HepG2 (cell line): ENCODE data around the gene MYO1G. TPM values are rescaled to one million over a fixed set of nuclear protein-coding genes. Genes with fewer than 3 reads are reported as not detected.
A peak's percentile ranks its signal among the peaks of the same experiment; 100 is the strongest.

ENCODE experiments used
- ATAC-seq: fragments of 200-7000 bp; cut with Tn5 transposase; 3 replicates; pipeline ENCODE4 v1.9.1; 2020; ENCODE audit warnings: mild to moderate bottlenecking, moderate library complexity
- BruUV-seq: library from RNA; stranded (reverse); fragments of 400-500 nt; replicated peaks from 2 replicates; lab custom pipeline; 2021; lab: Mats Ljungman, UMichigan
- CTCF ChIA-PET: fragments of 300-600 bp; formaldehyde crosslinking; extraction: SDS; loops from one replicate; lab custom pipeline; 2021; ENCODE audit warnings: low total read pairs, inconsistent platforms, low intra/inter-chr PET ratio; lab: Yijun Ruan, JAX
- POLR2A ChIA-PET: fragments of 350-600 bp; sonication (Branson Sonifier 250); formaldehyde crosslinking; loops from one replicate; lab custom pipeline; 2020; ENCODE audit warnings: antibody characterized with exemption, inconsistent platforms; lab: Yijun Ruan, JAX
- DNase-seq: peaks from one replicate; pipeline ENCODE4 v3.0.0-alpha.2; 2015; ENCODE audit warnings: low spot score
- FAIRE-seq: peaks from 3 replicates; lab custom pipeline; 2011; peaks lifted over from hg19 to GRCh38; lab: Jason Lieb, UNC
- H2AFZ ChIP-seq: one replicate; pipeline ENCODE4 v1.6.1; 2011; ENCODE audit warnings: low read length, inconsistent platforms
- H3K27ac ChIP-seq: fragments of 300-600 bp; 3 replicates; pipeline ENCODE4 v1.8.0; 2011; ENCODE audit warnings: mixed run types, mild to moderate bottlenecking, mixed read lengths, low read length, inconsistent platforms; ENCODE audit not compliant: insufficient read depth; ENCODE audit errors: extremely low read length
- H3K27me3 ChIP-seq, 2 experiments: fragments of 200-600 bp in 1 of 2; 2 replicates in 1 of 2; 3 replicates in 1 of 2; pipeline versions ENCODE4 v1.6.0 to v1.8.0; 2011; ENCODE audit warnings: low read length in 2 of 2, mild to moderate bottlenecking in 2 of 2, moderate library complexity in 2 of 2, inconsistent platforms in 1 of 2; ENCODE audit not compliant: insufficient read depth in 2 of 2, control insufficient read depth in 1 of 2
- H3K36me3 ChIP-seq, 2 experiments: fragments of 200-600 bp in 1 of 2; replicated peaks in 1 of 2; 2 replicates in 1 of 2; 3 replicates in 1 of 2; pipeline versions ENCODE4 v1.5.1 to v1.8.0; 2011; ENCODE audit warnings: low read length in 2 of 2, inconsistent platforms in 1 of 2; ENCODE audit not compliant: insufficient read depth in 2 of 2, control insufficient read depth in 1 of 2
- H3K4me1 ChIP-seq: 2 replicates; pipeline ENCODE4 v1.5.1; 2012; ENCODE audit warnings: low read length, inconsistent platforms; ENCODE audit not compliant: insufficient read depth
- H3K4me2 ChIP-seq: 2 replicates; pipeline ENCODE4 v1.6.0; 2011; ENCODE audit warnings: low read depth, low read length, inconsistent platforms
- H3K4me3 ChIP-seq, 3 experiments: fragments of 200-600 bp in 1 of 3; sonication (generic), shearing (Covaris generic) in 1 of 3; replicated peaks in 1 of 3; 2 replicates each; pipeline ENCODE4 v1.5.1; 2011 to 2016; ENCODE audit warnings: low read length in 3 of 3, inconsistent platforms in 2 of 3, low read depth in 2 of 3, mild to moderate bottlenecking in 2 of 3, control low read depth in 1 of 3, mixed read lengths in 1 of 3; ENCODE audit not compliant: insufficient read depth in 1 of 3
- H3K79me2 ChIP-seq: one replicate; pipeline ENCODE4 v1.6.1; 2011; ENCODE audit warnings: low read length, inconsistent platforms; ENCODE audit not compliant: insufficient read depth
- H3K9ac ChIP-seq: 2 replicates; pipeline ENCODE4 v1.6.0; 2011; ENCODE audit warnings: mild to moderate bottlenecking, low read depth, low read length, inconsistent platforms; ENCODE audit not compliant: insufficient read depth
- H3K9me3 ChIP-seq: 2 replicates; pipeline ENCODE4 v1.5.1; 2012; ENCODE audit warnings: mild to moderate bottlenecking, low read length
- H4K20me1 ChIP-seq: 2 replicates; pipeline ENCODE4 v1.6.0; 2011; ENCODE audit warnings: inconsistent platforms, mild to moderate bottlenecking, low read length, moderate library complexity; ENCODE audit not compliant: insufficient read depth
- AHR ChIP-seq: IDR thresholded peaks from 2 replicates; pipeline ENCODE4 v1.6.1; 2018; ENCODE audit warnings: missing genetic modification reagents, missing compliant biosample characterization
- ASH2L ChIP-seq: fragments of 300-600, 200-600 bp; sonication (generic); IDR thresholded peaks from 2 replicates; pipeline ENCODE4 v1.7.0; 2017; ENCODE audit warnings: low read depth, mild to moderate bottlenecking, moderate library complexity, mixed read lengths, low read length; ENCODE audit not compliant: insufficient read length
- MYNN ChIP-seq: sonication (generic); formaldehyde crosslinking; IDR thresholded peaks from 2 replicates; pipeline ENCODE4 v1.4.0; 2020; ENCODE audit warnings: mild to moderate bottlenecking, low read depth, missing genetic modification reagents
- ZNF543 ChIP-seq: sonication (generic); formaldehyde crosslinking; IDR thresholded peaks from 2 replicates; pipeline ENCODE4 v1.4.0; 2020; ENCODE audit warnings: mild to moderate bottlenecking, missing genetic modification reagents
- WGBS: methylation state at CpG from one replicate; pipeline ENCODE4 v1.1.6; 2017; ENCODE audit warnings: low lambda C conversion rate; 5-methylcytosine and 5-hydroxymethylcytosine counted together
- in situ Hi-C: cut with HindIII; loops from 2 replicates; pipeline ENCODE4 v1.10.0; 2017; ENCODE audit warnings: low pct_unique_long_range_greater_than_20kb; ENCODE audit not compliant: extremely low pct_ligation_motif_present
- intact Hi-C: fragments of 100-400 bp; cut with micrococcal nuclease; formaldehyde crosslinking; loops from one replicate; pipeline ENCODE4 v1.10.0; 2022; ENCODE audit not compliant: unreplicated experiment
- polyA plus RNA-seq, 8 experiments: library from polyadenylated mRNA; depleted of rRNA in 3 of 8; stranded (reverse) in 7 of 8; unstranded in 1 of 8; fragments of >200 nt; fragmentation: Illumina TruSeq in 4 of 8; extraction: Trizol in 4 of 8; gene quantifications; 2 replicates each; pipeline versions ENCODE4 v1.2.1 to v1.2.3, GENCODE V29; 2011 to 2016; ENCODE audit warnings: low read depth in 4 of 8, missing spikeins in 1 of 8, mixed read lengths in 1 of 8; ENCODE audit not compliant: insufficient read depth in 1 of 8
- total RNA-seq, 5 experiments: library from RNA; depleted of rRNA; stranded (reverse); fragments of >200 nt; fragmentation: Illumina TruSeq; extraction: Trizol; gene quantifications; 2 replicates each; pipeline ENCODE4 v1.2.3, GENCODE V29; 2016; ENCODE audit warnings: low read depth in 1 of 5
- TF ChIP-seq, protein P1 (sequence below): fragments of 450-650 bp; IDR thresholded peaks from 2 replicates; pipeline ENCODE4 v1.6.1; 2016

MYO1G gene
- total and polyA plus RNA-seq, 2 of the 13 experiments (the other 11 are each of a cell fraction or from before 2014, with no cell fraction given): 0.29 to 1.1 TPM

DNA sequence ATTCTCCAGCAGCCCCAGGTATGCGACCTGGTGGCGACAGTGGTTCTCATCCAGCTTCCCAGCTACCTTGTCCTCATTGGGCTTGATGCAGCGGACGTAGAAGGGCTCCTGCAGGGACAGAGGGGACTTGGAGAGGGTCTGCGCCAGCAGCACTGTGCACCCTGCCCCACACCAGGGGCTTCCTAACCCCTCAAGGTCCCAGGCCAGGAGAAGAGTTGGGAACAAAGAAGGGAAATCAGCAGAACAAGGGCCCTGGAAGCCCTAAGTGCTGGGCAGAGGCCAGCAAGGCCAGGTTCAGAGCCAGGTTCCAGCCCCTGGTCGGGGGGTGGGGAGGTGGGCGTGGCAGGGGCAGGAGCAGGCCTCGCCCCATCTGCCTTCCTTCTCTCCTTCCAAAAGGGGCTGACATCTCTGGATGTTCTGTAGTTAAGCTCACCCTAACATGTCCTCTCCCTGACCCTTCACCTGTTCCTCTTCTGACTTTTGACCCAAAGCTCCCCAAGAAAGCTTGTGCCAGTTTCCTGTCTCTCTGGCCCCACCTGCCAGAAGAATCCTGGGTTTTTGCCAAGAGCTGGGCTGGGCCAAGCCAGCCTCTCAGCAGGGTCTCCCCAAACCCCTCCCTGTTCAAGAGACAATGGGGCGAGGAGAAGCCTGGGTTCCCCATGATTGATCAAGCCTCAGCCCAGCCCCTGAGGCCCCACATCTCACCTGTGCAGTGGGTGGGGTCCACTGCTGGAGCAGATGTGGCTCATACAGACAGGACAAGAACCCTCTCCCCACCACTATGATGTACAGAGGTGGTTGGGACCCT is 11.9 kb downstream of the MYO1G start:
- Histone ChIP-seq H3K4me2 (peak overlapping the region; percentile 72; the same call in 1 of the 2 replicates), H3K36me3 (no peaks in the 10 kb centered on the region)
- 18% methylated on average over 6 of the region's 9 CpGs for WGBS
- DNase-seq: no peak
- TF ChIP-seq ASH2L (peak; percentile 21), AHR (CRISPR knock-in tag) (0 out of 2 replicates have a peak, but pooled peaks have one; percentile 10), MYNN (CRISPR knock-in tag) (no peak)
- TF ChIP-seq, all 625 proteins: peak for 2
- intact Hi-C loops (loop anchor here (1.0 kb wide), 2 partner anchors 30 to 169 kb away; no protein-coding TSS in a partner anchor), in situ Hi-C loops (loop anchor here (5.0 to 25.0 kb wide), 2 partner anchors 170 to 295 kb away; no protein-coding TSS in a partner anchor)
- Histone ChIP-seq H4K20me1 (no peaks in the 10 kb centered on the region), H2AFZ (no peak overlapping the region), H3K27me3 (0 out of 5 replicates have a peak, but pooled peaks cover 0 to 8% of the 10 kb centered on the region in 2 experiments), H3K4me3 (no peak overlapping the region), H3K4me1 (peaks cover 51% of the 10 kb centered on the region), H3K79me2 (no peaks in the 10 kb centered on the region), H3K9me3 (no peaks in the 10 kb centered on the region), H3K27ac (no peak overlapping the region), H3K9ac (no peak overlapping the region)
- no TSS peak for BruUV-seq
- ChIA-PET CTCF (interaction anchor here (5.0 kb wide), 1 partner anchor 168 kb away, joined by 35 read pairs; no protein-coding TSS in a partner anchor), POLR2A (no interaction called here)
- FAIRE-seq (no peak), ATAC-seq (no peak)

DNA sequence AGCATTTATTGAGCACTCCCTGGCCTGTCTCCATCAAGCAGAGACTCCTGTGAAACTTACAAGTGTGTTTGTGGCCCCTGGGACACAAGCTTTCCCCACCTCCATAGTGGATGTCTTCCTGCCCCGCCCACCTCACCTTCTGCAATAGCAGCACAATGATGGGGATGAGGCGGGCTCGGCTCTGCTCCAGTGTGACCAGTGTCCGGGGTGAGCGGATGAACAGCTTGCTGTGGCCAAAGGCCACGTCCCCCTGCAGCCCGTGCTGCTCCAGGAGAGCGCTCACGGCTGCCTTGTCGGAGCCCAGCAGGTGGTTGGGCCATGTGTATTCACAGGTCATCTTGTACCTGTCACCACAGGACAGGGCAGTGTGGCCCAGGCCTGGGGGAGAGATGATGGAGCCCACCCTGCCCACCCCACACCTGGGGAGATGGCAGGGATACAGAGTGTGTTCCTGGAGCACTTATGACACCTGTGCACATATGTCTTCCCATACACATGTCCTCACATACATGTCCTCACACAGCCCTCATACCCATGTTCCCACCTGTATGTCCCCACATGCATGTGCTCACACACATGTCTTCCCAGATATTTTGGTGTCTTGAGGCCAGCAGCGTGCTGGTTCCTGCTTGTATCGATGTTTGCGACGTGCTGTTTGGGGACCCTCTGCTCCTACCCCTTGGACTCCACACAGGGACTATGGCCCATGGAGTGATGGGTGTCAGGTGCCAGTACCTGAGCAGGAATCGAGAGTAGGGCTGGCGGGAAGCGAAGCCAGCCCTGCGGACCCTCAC is 12.7 kb downstream of the MYO1G start:
- Histone ChIP-seq H3K4me1 (peaks cover 43% of the 10 kb centered on the region), H4K20me1 (no peaks in the 10 kb centered on the region), H3K9me3 (no peaks in the 10 kb centered on the region), H3K79me2 (no peaks in the 10 kb centered on the region), H3K4me2 (no peak overlapping the region), H2AFZ (no peak overlapping the region), H3K4me3 (no peak overlapping the region), H3K27me3 (0 out of 5 replicates have a peak, but pooled peaks cover 0 to 11% of the 10 kb centered on the region in 2 experiments), H3K36me3 (no peaks in the 10 kb centered on the region), H3K9ac (no peak overlapping the region), H3K27ac (no peak overlapping the region)
- ChIA-PET POLR2A (no interaction called here), CTCF (interaction anchor here (5.0 kb wide), 1 partner anchor 169 kb away, joined by 35 read pairs; no protein-coding TSS in a partner anchor)
- intact Hi-C loops (loop anchor here (1.0 kb wide), 1 partner anchor 29 kb away; no protein-coding TSS in a partner anchor), in situ Hi-C loops (loop anchor here (5.0 to 25.0 kb wide), 2 partner anchors 171 to 296 kb away; no protein-coding TSS in a partner anchor)
- FAIRE-seq (no peak), ATAC-seq (no peak), DNase-seq (no peak)
- BruUV-seq: no TSS peak
- TF ChIP-seq, protein P1, sequence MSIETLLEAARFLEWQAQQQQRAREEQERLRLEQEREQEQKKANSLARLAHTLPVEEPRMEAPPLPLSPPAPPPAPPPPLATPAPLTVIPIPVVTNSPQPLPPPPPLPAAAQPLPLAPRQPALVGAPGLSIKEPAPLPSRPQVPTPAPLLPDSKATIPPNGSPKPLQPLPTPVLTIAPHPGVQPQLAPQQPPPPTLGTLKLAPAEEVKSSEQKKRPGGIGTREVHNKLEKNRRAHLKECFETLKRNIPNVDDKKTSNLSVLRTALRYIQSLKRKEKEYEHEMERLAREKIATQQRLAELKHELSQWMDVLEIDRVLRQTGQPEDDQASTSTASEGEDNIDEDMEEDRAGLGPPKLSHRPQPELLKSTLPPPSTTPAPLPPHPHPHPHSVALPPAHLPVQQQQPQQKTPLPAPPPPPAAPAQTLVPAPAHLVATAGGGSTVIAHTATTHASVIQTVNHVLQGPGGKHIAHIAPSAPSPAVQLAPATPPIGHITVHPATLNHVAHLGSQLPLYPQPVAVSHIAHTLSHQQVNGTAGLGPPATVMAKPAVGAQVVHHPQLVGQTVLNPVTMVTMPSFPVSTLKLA: peak; percentile 49
- TF ChIP-seq ZNF543: no peak
- 63% methylated on average over 12 of the region's 18 CpGs for WGBS
